NB4 (cell line): ENCODE results near the gene VDAC1.

Source experiments
- DNase-seq: peaks from one replicate; pipeline ENCODE4 v3.0.0; 2010; ENCODE audit warnings: low read depth
- H3K4me3 ChIP-seq: one replicate; pipeline ENCODE4 v1.5.1; 2011; ENCODE audit warnings: mild to moderate bottlenecking, low read depth, low read length, moderate library complexity
- MYC ChIP-seq: IDR thresholded peaks from 2 replicates; pipeline ENCODE4 v1.6.1; 2011; ENCODE audit warnings: low read depth, low read length
- POLR2A ChIP-seq: IDR thresholded peaks from 2 replicates; pipeline ENCODE4 v1.6.1; 2011; ENCODE audit warnings: mild to moderate bottlenecking; ENCODE audit not compliant: insufficient read length; ENCODE audit errors: extremely low read depth
- TF ChIP-seq, protein P1 (sequence below): IDR thresholded peaks from one replicate; pipeline ENCODE4 v1.5.1; 2012; ENCODE audit warnings: low read depth, low read length
- TF ChIP-seq, protein P2 (sequence below): IDR thresholded peaks from 2 replicates; pipeline ENCODE4 v1.6.1; 2011; ENCODE audit warnings: low read depth, low read length

VDAC1 gene

GRCh38 chr5:134019636-134020035 lies 14.9 kb upstream of the VDAC1 start:
- no peak for TF ChIP-seq MYC
- TF ChIP-seq POLR2A: no peak
- TF ChIP-seq, protein P1, sequence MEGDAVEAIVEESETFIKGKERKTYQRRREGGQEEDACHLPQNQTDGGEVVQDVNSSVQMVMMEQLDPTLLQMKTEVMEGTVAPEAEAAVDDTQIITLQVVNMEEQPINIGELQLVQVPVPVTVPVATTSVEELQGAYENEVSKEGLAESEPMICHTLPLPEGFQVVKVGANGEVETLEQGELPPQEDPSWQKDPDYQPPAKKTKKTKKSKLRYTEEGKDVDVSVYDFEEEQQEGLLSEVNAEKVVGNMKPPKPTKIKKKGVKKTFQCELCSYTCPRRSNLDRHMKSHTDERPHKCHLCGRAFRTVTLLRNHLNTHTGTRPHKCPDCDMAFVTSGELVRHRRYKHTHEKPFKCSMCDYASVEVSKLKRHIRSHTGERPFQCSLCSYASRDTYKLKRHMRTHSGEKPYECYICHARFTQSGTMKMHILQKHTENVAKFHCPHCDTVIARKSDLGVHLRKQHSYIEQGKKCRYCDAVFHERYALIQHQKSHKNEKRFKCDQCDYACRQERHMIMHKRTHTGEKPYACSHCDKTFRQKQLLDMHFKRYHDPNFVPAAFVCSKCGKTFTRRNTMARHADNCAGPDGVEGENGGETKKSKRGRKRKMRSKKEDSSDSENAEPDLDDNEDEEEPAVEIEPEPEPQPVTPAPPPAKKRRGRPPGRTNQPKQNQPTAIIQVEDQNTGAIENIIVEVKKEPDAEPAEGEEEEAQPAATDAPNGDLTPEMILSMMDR: no peak
- TF ChIP-seq, protein P2, sequence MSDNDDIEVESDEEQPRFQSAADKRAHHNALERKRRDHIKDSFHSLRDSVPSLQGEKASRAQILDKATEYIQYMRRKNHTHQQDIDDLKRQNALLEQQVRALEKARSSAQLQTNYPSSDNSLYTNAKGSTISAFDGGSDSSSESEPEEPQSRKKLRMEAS: no peak
- DNase-seq: no peak
- H3K4me3 ChIP-seq: no peak overlapping the region

- TF ChIP-seq POLR2A (no peak), MYC (no peak)
- TF ChIP-seq, protein P2: no peak
- TF ChIP-seq, protein P1: no peak
- no peak overlapping the region for H3K4me3 ChIP-seq
- no peak for DNase-seq
These were observed 14.2 kb upstream of the VDAC1 start for GRCh38 chr5:134018986-134019316.

- H3K4me3 ChIP-seq: no peak overlapping the region
- TF ChIP-seq MYC (no peak), POLR2A (no peak)
- TF ChIP-seq, protein P1: no peak
- TF ChIP-seq, protein P2: no peak
- no peak for DNase-seq
These were observed 13.6 kb upstream of the VDAC1 start for GRCh38 chr5:134018154-134018985.

DNA sequence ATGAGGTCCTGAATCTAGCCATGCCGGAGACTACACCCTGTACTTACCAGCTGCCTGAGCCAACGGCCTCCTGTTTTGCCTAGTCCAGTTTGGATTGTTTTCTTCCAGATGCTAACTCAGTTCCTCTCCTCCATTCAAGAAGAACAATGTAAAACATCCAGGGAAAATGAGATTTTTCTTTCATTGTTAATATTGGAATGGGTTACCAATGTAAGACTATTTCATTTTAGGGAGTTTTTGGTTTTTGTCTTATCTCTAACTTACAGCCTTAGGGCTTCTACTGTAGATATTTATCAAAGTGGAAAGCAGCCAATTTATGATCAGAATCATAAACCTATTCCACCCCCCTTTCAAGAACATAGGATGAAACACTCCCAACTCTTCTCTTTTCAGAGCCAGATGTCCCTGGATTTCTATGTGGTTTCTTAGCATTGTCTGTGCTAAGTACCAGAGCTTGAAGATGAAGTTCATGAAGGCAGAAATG lies 3.5 kb upstream of the VDAC1 start:
- TF ChIP-seq POLR2A: no peak
- TF ChIP-seq, protein P2: no peak
- TF ChIP-seq, protein P1: no peak
- TF ChIP-seq MYC: no peak

DNA sequence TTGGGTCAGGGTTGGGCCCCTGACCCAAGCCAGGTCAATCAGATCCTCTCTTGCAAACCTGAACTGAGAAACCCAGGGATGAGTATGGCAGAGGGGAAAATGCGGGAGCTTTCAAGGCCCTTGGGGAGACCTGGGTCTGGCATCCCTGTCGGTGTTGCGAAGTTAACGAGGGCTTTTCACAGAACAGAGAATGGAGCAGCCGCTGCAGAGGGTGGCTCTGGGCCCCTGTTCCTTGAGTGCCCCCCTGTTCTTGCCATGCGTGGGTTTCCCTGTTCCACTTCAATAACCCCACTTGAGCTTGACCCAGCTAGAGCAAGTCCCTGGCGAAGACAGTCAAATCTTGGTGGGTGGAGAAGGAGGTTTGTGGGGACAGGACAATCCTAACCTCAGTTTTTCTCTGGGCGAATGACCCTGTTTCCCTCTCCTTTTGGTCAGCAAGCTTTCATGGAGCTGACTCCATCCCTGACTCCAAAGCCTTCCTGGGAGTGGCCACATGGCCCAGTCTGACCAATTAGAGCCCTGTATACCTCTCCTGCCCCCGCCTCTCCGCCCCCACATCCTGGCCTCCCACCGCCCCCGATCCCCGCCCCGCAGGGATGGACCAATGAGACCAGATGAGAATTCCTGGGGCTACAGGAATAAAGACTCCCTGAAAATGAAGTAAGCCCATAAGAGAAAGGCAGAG lies 2.9 kb upstream of the VDAC1 start:
- TF ChIP-seq POLR2A (no peak), MYC (no peak)
- TF ChIP-seq, protein P1: no peak
- TF ChIP-seq, protein P2: no peak
- no peak overlapping the region for H3K4me3 ChIP-seq
- no peak for DNase-seq

More for the DNA sequence above, 3.5 kb upstream of the VDAC1 start:
- H3K4me3 ChIP-seq: no peak overlapping the region
- DNase-seq: no peak
